ENCODE results near the gene CR1L. TPM values are rescaled to one million over a fixed set of nuclear protein-coding genes. Genes with fewer than 3 reads are reported as not detected.
"Not testable (repeated sequence)": the region's sequence is repeated elsewhere in the genome, so short reads cannot be mapped to it uniquely, and the experiment has no call there.

The CR1L gene
- total RNA-seq, 4 donors from 2014 or later = not detected

- Histone ChIP-seq H3K27me3 (no peaks in the 10 kb centered on the region), H3K4me3 (no peak overlapping the region), H3K4me1 (no peaks in the 10 kb centered on the region), H3K9me3 (peaks cover 0 to 9% (median 0%) of the 10 kb centered on the region in 3 donors), H3K27ac (no peak overlapping the region), H3K36me3 (peaks cover 0 to 83% of the 10 kb centered on the region in 2 donors)
- no peak for ATAC-seq
- 50 to 63% methylated on average over 1 of the region's 1 CpG for WGBS, 2 donors (ENCODE audit: low coverage in 1 of 2)
- TF ChIP-seq POLR2A (IDR thresholded peaks at IDR 0.05) (no peak), POLR2AphosphoS5 (IDR thresholded peaks at IDR 0.05) (no peak), EP300 (IDR thresholded peaks at IDR 0.05) (no peak)
- TF ChIP-seq, protein P1, sequence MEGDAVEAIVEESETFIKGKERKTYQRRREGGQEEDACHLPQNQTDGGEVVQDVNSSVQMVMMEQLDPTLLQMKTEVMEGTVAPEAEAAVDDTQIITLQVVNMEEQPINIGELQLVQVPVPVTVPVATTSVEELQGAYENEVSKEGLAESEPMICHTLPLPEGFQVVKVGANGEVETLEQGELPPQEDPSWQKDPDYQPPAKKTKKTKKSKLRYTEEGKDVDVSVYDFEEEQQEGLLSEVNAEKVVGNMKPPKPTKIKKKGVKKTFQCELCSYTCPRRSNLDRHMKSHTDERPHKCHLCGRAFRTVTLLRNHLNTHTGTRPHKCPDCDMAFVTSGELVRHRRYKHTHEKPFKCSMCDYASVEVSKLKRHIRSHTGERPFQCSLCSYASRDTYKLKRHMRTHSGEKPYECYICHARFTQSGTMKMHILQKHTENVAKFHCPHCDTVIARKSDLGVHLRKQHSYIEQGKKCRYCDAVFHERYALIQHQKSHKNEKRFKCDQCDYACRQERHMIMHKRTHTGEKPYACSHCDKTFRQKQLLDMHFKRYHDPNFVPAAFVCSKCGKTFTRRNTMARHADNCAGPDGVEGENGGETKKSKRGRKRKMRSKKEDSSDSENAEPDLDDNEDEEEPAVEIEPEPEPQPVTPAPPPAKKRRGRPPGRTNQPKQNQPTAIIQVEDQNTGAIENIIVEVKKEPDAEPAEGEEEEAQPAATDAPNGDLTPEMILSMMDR (IDR thresholded peaks at IDR 0.05) = no peak
Observed at GRCh38 chr1:207766569-207766968, 121.6 kb downstream of the CR1L start.

GRCh38 chr1:207770514-207770913 lies 125.6 kb downstream of the CR1L start:
- Histone ChIP-seq H3K36me3 (peaks cover 0 to 74% of the 10 kb centered on the region in 2 donors), H3K9me3 (peaks cover 0 to 13% (median 0%) of the 10 kb centered on the region in 3 donors)
- not testable (repeated sequence) for H3K4me1 ChIP-seq, H3K27me3 ChIP-seq, H3K27ac ChIP-seq, ATAC-seq, H3K4me3 ChIP-seq
- 89 to 100% methylated on average over 1 to 3 of the region's 4 CpGs for WGBS, 2 donors (ENCODE audit: low coverage in 1 of 2)

Small RNA genes within 50 kb of the gene (small RNA-seq; reads per million reads assigned to genes)
- 0 reads per million in 4 donors for gene RNA5SP534

Other genes with a start within 250 kb of the CR1L start
- 1 to 10 TPM in 1 of 4 donors, under 1 TPM in 1, not detected in 2; 0.13 to 1.0 TPM for gene CR2, start 190.8 kb upstream of the CR1L start, total RNA-seq
- gene CR1, start 149.0 kb upstream of the CR1L start, total RNA-seq = 10 to 100 TPM in 1 of 4 donors, 1 to 10 TPM in 3; 1.1 to 15.9 (median 4.3) TPM
- 100 to 1,000 TPM in 2 of 4 donors, 10 to 100 TPM in 2; 69.1 to 117 (median 98.6) TPM for gene CD46, start 106.9 kb downstream of the CR1L start, total RNA-seq

All from gastroesophageal sphincter (tissue), 4 donors.